Hepatocyte (in vitro differentiated cells): ENCODE measurements around the gene ST3GAL4. TPM values are rescaled to one million over a fixed set of nuclear protein-coding genes. Genes with fewer than 3 reads are reported as not detected.

ENCODE experiments used
- DNase-seq: peaks from one replicate; pipeline ENCODE4 v3.0.0-alpha.2; 2016; ENCODE audit warnings: low spot score
- H2AFZ ChIP-seq: fragments of 200-600 bp; sonication (generic); 2 replicates; pipeline ENCODE4 v1.6.0; 2016; ENCODE audit warnings: antibody characterized with exemption, mild to moderate bottlenecking
- H3K27ac ChIP-seq: fragments of 200-600 bp; sonication (generic); 2 replicates; pipeline ENCODE4 v1.5.1; 2016; ENCODE audit warnings: mild to moderate bottlenecking
- H3K27me3 ChIP-seq: fragments of 200-600 bp; sonication (generic); 2 replicates; pipeline ENCODE4 v1.6.1; 2016
- H3K36me3 ChIP-seq: fragments of 200-600 bp; sonication (generic); replicated peaks from 2 replicates; pipeline ENCODE4 v1.5.1; 2016; ENCODE audit warnings: low read depth; ENCODE audit not compliant: insufficient read depth
- H3K4me1 ChIP-seq: fragments of 200-600 bp; sonication (generic); 2 replicates; pipeline ENCODE4 v1.5.1; 2016; ENCODE audit warnings: mild to moderate bottlenecking, moderate library complexity; ENCODE audit not compliant: insufficient read depth
- H3K4me2 ChIP-seq: fragments of 200-600 bp; sonication (generic); 2 replicates; pipeline ENCODE4 v1.6.0; 2016
- H3K4me3 ChIP-seq: fragments of 200-600 bp; sonication (generic); 2 replicates; pipeline ENCODE4 v1.5.1; 2016; ENCODE audit warnings: mild to moderate bottlenecking
- H3K79me2 ChIP-seq: fragments of 200-600 bp; sonication (generic); 2 replicates; pipeline ENCODE4 v1.6.0; 2017; ENCODE audit warnings: mild to moderate bottlenecking
- H3K9me2 ChIP-seq: fragments of 200-600 bp; sonication (generic); replicated peaks from 2 replicates; pipeline ENCODE4 v1.6.0; 2017; ENCODE audit warnings: mild to moderate bottlenecking; ENCODE audit not compliant: insufficient read depth
- H3K9me3 ChIP-seq: fragments of 200-600 bp; sonication (generic); 2 replicates; pipeline ENCODE4 v1.5.1; 2016; ENCODE audit warnings: low read depth, mild to moderate bottlenecking
- H4K20me1 ChIP-seq: fragments of 200-600 bp; sonication (generic); 2 replicates; pipeline ENCODE4 v1.6.0; 2016; ENCODE audit warnings: mild to moderate bottlenecking; ENCODE audit not compliant: insufficient read depth, poor library complexity, severe bottlenecking
- CTCF ChIP-seq: fragments of 200-600 bp; sonication (generic); IDR thresholded peaks from 2 replicates; pipeline ENCODE4 v1.5.1; 2016; ENCODE audit warnings: antibody characterized with exemption, mild to moderate bottlenecking; ENCODE audit not compliant: poor library complexity
- EZH2 ChIP-seq: fragments of 200-600 bp; sonication (generic); IDR thresholded peaks from 2 replicates; pipeline ENCODE4 v1.6.1; 2016; ENCODE audit warnings: antibody characterized with exemption, mild to moderate bottlenecking, borderline replicate concordance
- EZH2phosphoT487 ChIP-seq: fragments of 200-600 bp; sonication (generic); IDR thresholded peaks from one replicate; pipeline ENCODE4 v1.6.1; 2018; ENCODE audit warnings: antibody characterized with exemption, mild to moderate bottlenecking, low read depth, moderate library complexity; ENCODE audit not compliant: unreplicated experiment, severe bottlenecking
- WGBS: methylation state at CpG from one replicate; pipeline ENCODE4 v1.1.6; 2016; ENCODE audit warnings: low lambda C conversion rate; ENCODE audit errors: missing lambda C conversion rate; 5-methylcytosine and 5-hydroxymethylcytosine counted together
- polyA plus RNA-seq: library from polyadenylated mRNA; unstranded; fragments of >200 nt; fragmentation: Nextera tagmentation; extraction: Ambion mirVana; gene quantifications from 2 replicates; pipeline ENCODE4 v1.2.1, GENCODE V29; 2016
- total RNA-seq: library from RNA; depleted of rRNA; stranded (reverse); fragments of >200 nt; gene quantifications from 2 replicates; pipeline ENCODE4 v1.2.3, GENCODE V29; 2014

Gene ST3GAL4
- total and polyA plus RNA-seq, 2 experiments from 2014 or later, result 31.0 to 31.5 TPM

- Histone ChIP-seq H3K27ac (no peak overlapping the region), H3K27me3 (no peaks in the 10 kb centered on the region), H3K9me2 (no peaks in the 10 kb centered on the region), H3K4me1 (peaks cover 13% of the 10 kb centered on the region), H4K20me1 (no peaks in the 10 kb centered on the region), H3K4me2 (no peak overlapping the region), H2AFZ (no peak overlapping the region), H3K9me3 (no peaks in the 10 kb centered on the region), H3K36me3 (no peaks in the 10 kb centered on the region), H3K4me3 (no peak overlapping the region), H3K79me2 (peaks cover 12% of the 10 kb centered on the region)
- WGBS, result 75% methylated on average over 12 of the region's 12 CpGs
- DNase-seq, result peak; percentile 85
- TF ChIP-seq CTCF (peak; percentile 84), EZH2phosphoT487 (no peak), EZH2 (no peak)
Observed at GRCh38 chr11:126310200-126310991, 45.1 kb upstream of the ST3GAL4 start.

- Histone ChIP-seq H3K27me3 (no peaks in the 10 kb centered on the region), H3K79me2 (peaks cover 7% of the 10 kb centered on the region), H3K36me3 (no peaks in the 10 kb centered on the region), H3K9me3 (no peaks in the 10 kb centered on the region), H3K4me3 (no peak overlapping the region), H3K4me1 (peaks cover 13% of the 10 kb centered on the region), H2AFZ (no peak overlapping the region), H3K4me2 (no peak overlapping the region), H3K27ac (no peak overlapping the region), H4K20me1 (no peaks in the 10 kb centered on the region), H3K9me2 (no peaks in the 10 kb centered on the region)
- 73% methylated on average over 6 of the region's 6 CpGs for WGBS
- DNase-seq, result no peak
- TF ChIP-seq EZH2phosphoT487 (no peak), CTCF (no peak), EZH2 (no peak)
Observed at GRCh38 chr11:126310992-126311310, 44.5 kb upstream of the ST3GAL4 start.

- no peak for DNase-seq
- Histone ChIP-seq H3K36me3 (no peaks in the 10 kb centered on the region), H3K4me3 (no peak overlapping the region), H3K27ac (no peak overlapping the region), H2AFZ (no peak overlapping the region), H3K4me2 (no peak overlapping the region), H3K9me3 (no peaks in the 10 kb centered on the region), H3K79me2 (peaks cover 7% of the 10 kb centered on the region), H3K27me3 (no peaks in the 10 kb centered on the region), H4K20me1 (no peaks in the 10 kb centered on the region), H3K4me1 (peaks cover 13% of the 10 kb centered on the region), H3K9me2 (no peaks in the 10 kb centered on the region)
- 95% methylated on average over 14 of the region's 14 CpGs for WGBS
- no peak for TF ChIP-seq CTCF
- TF ChIP-seq EZH2, result no peak
- TF ChIP-seq EZH2phosphoT487, result no peak
Observed at GRCh38 chr11:126311401-126312291, 43.8 kb upstream of the ST3GAL4 start.
